ENCODE measurements around the gene TCL1B.

TCL1B gene, protein sequence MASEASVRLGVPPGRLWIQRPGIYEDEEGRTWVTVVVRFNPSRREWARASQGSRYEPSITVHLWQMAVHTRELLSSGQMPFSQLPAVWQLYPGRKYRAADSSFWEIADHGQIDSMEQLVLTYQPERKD

DNA sequence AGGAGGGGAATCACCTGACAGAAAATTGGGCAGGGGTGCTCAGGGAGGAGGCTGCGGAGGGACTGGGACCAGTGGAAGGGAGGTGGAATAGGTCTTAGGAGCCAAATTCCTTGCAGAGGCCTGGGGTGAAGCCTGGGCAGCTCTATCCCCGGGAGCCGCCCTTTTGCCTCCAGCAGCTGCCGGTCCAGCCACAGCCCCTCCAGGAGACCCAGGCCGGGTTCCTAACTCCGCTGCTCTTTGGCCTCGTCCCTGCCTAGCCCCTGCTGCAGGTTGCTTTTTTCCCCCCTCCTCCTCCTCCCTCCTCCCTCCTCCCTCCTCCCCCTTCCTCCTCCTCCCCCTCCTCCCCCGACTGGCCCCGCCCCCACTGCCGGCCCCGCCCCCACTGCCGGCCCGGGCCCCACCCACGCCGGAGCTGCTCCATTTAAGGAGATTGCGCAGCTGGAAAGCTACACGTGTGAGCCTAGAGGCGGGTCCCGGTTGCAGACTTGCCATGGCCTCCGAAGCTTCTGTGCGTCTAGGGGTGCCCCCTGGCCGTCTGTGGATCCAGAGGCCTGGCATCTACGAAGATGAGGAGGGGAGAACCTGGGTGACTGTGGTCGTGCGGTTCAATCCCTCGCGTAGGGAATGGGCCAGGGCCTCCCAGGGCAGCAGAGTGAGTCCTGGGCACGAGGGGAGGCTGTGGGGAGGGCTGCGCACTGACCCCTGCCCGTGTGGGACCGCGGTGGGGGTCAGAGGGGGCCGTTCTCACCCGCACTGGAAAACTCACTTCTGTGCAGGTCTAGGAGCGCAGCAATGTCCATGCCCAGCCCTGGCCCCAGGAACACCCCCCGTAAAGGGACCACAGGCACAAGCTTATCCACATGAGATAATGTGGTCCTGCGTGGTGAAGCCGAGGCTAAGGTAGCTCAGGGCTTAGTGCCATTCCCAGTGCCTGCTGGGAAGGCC, at the start of gene TCL1B:
Gene TCL1B, plus strand, starts transcription at position 449 of the 945 bp plus-strand sequence. Its CDS starts 42 bp downstream, at position 491.
- no peak within 1 kb of the TSS for H3K4me3 ChIP-seq (ENCODE audit: low read depth, low read length)
- no peak for DNase-seq (ENCODE audit: low read depth, low spot score)
- TF ChIP-seq, protein P1, sequence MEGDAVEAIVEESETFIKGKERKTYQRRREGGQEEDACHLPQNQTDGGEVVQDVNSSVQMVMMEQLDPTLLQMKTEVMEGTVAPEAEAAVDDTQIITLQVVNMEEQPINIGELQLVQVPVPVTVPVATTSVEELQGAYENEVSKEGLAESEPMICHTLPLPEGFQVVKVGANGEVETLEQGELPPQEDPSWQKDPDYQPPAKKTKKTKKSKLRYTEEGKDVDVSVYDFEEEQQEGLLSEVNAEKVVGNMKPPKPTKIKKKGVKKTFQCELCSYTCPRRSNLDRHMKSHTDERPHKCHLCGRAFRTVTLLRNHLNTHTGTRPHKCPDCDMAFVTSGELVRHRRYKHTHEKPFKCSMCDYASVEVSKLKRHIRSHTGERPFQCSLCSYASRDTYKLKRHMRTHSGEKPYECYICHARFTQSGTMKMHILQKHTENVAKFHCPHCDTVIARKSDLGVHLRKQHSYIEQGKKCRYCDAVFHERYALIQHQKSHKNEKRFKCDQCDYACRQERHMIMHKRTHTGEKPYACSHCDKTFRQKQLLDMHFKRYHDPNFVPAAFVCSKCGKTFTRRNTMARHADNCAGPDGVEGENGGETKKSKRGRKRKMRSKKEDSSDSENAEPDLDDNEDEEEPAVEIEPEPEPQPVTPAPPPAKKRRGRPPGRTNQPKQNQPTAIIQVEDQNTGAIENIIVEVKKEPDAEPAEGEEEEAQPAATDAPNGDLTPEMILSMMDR (IDR thresholded peaks at IDR 0.05; ENCODE audit: low read depth, low read length), result no peak
- in situ Hi-C loops (cut with HindIII; ENCODE audit: low sequenced_read_pairs), result no loop called here

DNA sequence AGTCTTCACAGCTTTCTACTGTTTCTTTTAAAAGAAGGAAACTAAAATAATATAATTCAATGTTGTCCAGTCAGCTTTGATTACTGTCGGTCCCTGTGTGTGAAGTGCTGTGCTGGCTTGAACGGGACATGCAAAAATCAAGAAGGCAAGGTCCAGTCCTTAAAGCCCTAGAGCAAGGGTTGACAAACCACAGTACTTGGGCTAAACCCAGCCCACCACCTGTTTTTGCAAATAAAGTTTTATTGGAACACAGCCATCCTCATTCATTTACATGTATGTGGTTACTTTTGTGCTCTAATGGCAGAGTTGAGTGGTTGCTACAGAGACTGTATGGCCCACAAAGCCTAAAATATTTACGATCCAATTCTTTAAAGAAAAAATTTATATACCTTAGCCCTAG, 41.2 kb upstream of the TCL1B start:
- in situ Hi-C loops (cut with HindIII; ENCODE audit: low sequenced_read_pairs), result no loop called here
- DNase-seq (ENCODE audit: low read depth, low spot score), result no peak
- H3K4me3 ChIP-seq (ENCODE audit: low read depth, low read length), result no peak overlapping the region
- TF ChIP-seq, protein P1 (IDR thresholded peaks at IDR 0.05; ENCODE audit: low read depth, low read length), result no peak

DNA sequence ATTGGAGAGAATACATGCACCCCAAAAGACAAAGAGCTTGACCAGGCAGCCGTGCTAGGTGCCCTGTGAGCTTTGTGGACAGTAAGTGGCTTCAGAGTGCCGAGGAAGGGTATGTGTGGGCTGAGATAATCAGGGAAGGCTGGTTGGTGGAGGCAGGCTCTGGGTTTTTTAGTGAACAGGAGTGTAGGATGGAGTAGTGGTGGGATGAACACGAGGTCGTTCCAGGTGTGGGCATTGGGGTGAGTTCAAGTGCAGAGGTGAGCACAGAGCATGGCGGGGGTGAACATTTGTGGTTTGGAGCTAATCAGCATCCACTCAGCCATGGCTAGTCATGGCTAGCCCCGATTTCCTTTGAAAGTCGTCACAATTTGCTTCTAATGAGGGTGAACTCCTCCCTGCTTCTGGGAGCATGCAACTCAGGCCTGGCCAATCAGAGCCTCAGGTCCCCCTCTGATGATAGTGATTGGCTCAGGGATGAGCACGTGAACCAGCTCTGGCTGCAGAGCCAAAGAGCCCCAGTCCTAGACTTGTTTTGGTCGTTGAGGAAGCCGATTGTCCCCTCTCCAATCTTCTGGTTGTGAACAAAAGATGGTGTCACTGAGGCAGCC, 40.7 kb upstream of the TCL1B start:
- TF ChIP-seq, protein P1 (IDR thresholded peaks at IDR 0.05; ENCODE audit: low read depth, low read length), result no peak
- no peak for DNase-seq (ENCODE audit: low read depth, low spot score)
- no peak overlapping the region for H3K4me3 ChIP-seq (ENCODE audit: low read depth, low read length)
- in situ Hi-C loops (cut with HindIII; ENCODE audit: low sequenced_read_pairs), result no loop called here

DNA sequence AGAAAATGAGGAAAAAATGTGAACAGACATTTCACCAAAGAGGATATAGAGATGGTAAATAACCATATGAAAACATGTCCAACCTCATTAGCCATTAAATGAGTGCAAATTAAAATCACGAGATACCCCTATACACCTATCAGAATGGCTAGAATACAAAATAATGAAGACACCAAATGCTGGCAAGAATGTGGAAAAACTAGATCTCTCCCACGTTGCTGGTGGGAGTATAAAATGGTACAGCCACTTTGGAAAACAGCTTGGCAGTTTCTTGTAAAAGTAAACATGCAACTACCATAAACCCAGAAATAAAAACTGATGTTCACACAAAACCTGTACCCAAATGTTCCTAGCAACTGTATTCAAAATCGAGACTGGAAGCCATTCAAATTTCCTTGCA, 38.3 kb upstream of the TCL1B start:
- no peak for DNase-seq (ENCODE audit: low read depth, low spot score)
- TF ChIP-seq, protein P1 (IDR thresholded peaks at IDR 0.05; ENCODE audit: low read depth, low read length), result no peak
- in situ Hi-C loops (cut with HindIII; ENCODE audit: low sequenced_read_pairs), result no loop called here
- no peak overlapping the region for H3K4me3 ChIP-seq (ENCODE audit: low read depth, low read length)

DNA sequence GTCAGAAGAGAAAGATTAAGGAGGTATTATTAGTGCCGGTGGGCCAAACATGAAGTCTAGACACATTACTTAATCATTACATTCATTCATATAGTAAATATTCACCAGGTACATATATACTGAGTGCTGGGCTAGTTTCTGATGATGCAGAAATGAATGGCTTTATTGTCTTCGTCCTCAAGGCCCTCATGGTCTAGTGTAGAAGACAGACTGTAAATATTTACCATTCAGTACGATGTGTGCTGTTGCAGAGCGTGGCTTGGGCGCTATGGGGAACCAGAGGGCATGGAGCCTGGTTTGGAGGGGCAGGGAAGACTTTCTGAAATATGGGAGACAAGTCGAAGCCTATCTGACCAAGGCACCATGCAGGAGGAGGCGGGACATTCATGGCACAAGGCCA, 37.0 kb upstream of the TCL1B start:
- TF ChIP-seq, protein P1 (IDR thresholded peaks at IDR 0.05; ENCODE audit: low read depth, low read length), result no peak
- in situ Hi-C loops (cut with HindIII; ENCODE audit: low sequenced_read_pairs), result no loop called here
- H3K4me3 ChIP-seq (ENCODE audit: low read depth, low read length), result no peak overlapping the region
- DNase-seq (ENCODE audit: low read depth, low spot score), result no peak

DNA sequence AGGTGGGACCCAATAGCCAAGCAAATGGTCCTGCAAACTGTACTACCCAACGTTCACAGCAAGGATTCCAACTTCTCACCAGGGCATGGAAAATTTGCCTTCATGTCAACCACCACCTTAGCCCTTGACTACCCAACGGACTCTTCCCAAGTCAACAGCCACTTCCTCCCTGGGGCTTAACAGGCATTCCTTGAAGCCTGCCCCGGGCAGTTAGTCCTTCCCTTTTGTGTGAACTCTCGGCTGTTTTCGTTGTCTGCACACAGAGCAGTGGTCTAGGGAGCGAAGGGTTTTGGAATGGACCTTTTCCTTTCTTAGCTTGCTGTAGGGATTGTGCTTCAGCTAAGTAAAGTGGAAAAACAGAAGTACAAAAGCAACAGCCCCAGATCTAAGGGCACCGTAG, 35.2 kb upstream of the TCL1B start:
- in situ Hi-C loops (cut with HindIII; ENCODE audit: low sequenced_read_pairs), result no loop called here
- TF ChIP-seq, protein P1 (IDR thresholded peaks at IDR 0.05; ENCODE audit: low read depth, low read length), result no peak
- no peak overlapping the region for H3K4me3 ChIP-seq (ENCODE audit: low read depth, low read length)
- no peak for DNase-seq (ENCODE audit: low read depth, low spot score)
